HG03280 (cell line): ENCODE results near the gene GLP2R.

Experiments used
- ATAC-seq: cut with Tn5 transposase; IDR thresholded peaks from one replicate; pipeline ENCODE4 v1.9.1; 2021; ENCODE audit warnings: mild to moderate bottlenecking, moderate library complexity; ENCODE audit not compliant: unreplicated experiment

Gene GLP2R

DNA sequence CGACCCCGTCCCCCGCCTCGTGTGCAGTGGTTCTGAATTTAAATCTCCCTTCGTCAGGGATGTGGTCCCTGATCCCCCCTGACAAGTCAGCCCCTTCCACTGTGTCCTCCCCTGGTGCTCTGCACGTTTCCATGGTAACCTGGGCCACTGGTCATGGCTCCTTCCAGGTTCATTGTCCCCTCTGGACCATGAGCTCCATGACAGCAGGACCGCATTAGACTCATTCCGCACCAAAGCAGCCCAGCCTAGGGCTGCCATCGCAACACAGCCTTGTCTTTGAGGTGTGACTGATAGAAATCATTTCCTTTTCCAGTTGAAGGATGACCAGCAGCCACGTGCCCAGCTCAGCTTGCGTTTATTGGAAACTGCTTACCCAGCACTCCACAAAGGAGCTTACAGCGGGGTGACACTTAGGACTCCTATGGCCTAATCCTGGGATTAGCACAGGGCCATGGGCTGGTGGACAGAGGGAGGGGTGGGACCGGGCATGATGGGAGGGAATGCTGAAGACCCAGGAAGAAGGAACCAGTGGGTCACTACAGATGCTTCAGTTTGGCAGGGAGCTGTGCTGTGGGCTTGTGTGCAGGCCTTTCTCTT, 71.7 kb downstream of the GLP2R start:
- no peak for ATAC-seq

DNA sequence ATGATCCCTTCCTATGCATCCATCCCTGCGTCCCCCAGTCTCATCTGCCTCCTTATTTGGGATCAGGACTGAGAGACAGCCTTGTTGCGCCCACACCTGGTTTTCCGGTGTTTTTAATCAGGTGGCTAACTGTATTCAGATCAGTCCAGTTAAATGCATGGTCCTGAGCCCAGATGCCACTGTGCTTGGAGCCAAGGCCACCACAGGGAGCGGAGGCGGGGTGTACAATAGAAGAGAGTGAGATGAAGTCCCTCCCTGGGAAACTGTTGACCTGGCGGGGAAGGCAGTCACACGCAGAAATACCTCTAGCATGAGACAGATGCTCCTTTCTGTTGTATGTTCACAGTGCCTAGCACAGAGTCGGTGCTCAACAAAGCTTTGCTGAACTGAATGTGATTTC, 73.1 kb downstream of the GLP2R start:
- ATAC-seq = no peak

DNA sequence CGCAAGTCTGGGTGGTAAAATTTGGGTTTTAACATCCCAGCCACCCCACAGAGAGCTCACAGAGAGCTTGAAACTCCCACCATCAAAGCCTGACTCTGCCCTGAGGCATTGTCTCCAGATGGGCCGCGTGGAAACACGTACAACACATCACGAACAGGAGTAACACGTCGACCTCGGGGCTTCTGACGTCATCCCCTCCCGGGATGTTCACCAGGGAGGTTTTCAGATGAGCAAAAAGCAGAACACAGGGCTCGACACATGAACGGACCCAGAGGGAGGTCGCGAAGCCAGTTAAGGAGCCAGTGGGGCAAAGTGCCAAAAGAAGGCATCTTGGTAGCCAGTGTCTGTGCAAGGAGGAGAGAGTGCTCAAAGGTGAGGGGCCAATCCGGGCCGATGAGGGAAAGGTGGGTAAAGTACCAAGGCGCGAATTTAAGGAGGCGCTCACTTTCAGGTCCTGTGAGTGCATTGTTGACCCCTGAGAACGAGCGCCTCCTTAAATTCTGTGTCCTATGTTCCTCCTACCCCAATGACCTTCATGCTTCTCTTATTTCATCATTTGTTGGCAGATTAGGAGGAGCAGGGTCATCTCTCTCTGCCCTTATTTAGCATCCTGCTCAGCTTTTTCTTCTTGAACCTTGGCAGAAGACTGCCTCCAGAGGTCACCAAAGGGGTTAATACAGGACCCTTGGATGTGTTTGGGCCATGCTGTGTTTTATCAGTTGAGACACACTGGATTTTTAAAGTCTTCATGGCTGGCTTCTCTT, 73.7 kb downstream of the GLP2R start:
- ATAC-seq = no peak

DNA sequence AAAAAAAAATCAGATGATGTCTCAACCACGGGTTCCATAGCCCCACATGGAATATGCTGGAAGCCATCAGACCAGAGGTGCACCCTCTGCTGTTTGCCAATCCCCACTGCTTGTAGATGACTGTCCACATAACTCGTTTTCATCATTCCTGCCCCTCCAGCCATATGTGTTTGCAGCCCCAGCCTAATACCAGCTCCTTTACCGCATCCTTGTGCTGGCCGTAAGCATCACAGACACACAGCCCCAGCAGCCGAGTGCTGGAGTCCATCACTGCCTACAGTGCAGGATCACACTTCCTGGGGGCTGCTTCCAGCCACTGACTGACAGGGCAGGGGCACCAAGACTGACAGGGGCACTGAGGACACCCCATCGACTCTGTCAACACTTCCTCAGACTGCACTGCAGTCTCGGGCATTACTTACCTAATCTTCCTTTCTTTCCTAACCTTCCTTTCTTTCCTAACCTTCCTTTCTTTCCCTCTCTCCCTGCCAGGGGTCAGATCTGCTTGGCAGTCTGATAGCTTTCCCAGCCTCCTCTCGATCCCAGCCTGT, 74.4 kb downstream of the GLP2R start:
- no peak for ATAC-seq

DNA sequence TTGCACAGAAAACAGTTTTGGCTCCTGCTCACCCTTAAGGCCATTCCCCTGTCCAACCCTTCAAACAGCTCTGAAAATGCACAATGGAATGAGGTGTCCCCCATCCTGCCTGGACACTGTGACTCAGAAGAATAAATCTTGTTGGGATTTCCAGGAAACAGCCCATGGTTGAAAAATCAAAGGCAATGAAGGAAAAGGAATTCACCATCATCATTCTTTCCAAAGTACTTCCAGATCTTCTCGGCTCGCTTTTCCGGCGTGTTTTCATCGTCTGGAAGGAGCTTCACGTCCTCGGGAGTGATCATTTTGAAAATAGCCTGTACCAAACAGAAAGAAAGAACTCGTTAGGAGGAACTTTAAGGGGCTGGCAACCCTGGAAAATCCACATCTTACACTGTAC, 75.1 kb downstream of the GLP2R start:
- no peak for ATAC-seq

DNA sequence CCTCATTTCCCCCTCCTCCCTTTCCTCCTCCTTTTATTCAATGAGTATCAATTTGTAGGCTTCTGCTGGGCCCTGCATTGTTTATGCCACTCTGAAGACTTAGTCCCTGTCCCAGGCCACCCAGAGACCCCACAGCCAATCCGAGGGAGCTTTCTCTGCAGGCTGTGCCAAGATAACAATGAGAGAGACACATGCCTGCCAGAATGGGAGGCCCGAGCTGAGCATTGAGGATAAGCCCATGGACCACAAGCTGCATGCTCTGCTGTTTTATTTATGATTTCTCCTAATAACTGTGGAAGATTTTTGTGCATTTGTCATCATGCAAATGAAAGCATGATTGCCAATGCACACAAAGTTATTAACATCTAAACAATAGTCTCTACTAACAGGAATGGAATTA, 76.4 kb downstream of the GLP2R start:
- ATAC-seq = no peak

DNA sequence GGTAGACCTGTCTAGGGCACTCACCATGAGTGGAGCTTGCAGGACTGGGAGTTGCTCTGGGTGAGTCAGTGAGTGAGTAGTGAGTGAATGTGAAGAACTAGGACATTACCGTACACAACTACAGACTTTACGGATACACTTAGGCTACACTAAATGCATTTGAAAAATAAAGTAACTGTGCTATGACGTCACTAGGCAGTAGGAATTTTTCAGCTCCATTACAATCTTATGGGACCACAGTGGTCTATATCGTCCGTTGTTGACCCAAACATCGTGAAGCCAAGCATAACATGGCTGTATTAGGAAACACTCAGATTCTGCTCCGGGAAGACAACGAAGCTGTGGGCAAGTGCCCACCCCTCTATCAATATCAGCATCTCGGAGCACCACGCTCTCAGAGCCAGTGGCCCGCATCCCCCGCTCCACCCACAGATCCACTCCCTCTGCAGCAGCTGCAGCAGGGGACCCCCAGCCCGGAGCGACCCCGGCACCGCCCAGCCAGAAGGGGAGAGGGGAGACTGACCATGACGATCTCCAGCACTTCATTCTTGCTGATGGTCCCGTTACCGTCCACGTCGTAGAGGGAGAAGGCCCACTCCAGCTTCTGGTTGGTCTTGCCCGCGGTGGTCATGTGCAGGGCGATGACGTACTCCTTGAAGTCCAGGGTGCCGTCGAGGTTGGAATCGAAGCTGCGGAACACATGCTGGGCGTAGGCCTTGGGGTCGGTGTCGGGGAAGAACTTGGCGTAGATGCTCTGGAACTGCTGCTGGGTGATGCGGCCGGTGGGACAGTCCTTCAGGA, 78.8 kb downstream of the GLP2R start:
- ATAC-seq = no peak

DNA sequence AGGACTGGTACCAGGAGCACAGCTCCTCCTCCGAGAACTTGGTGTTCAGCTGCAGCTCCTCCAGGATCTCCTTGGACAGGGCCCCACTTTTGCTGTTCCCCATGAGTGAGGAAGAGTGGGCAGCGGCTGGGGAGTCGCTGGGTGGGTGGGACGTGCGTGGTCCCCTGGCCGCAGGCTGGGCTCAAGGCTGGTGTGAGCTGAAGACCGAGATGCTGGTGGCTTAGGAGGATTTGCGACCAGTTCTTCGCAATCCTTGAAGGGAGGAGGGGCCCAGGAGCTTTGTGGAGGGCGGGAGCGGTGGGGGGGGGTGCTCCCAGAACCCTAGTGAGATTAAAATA, 79.3 kb downstream of the GLP2R start, which contains the start of gene RCVRN:
RCVRN (minus strand) TSS at position 194 of the 338 bp plus-strand sequence; CDS start at position 103, 91 bp downstream.
- no peak for ATAC-seq

DNA sequence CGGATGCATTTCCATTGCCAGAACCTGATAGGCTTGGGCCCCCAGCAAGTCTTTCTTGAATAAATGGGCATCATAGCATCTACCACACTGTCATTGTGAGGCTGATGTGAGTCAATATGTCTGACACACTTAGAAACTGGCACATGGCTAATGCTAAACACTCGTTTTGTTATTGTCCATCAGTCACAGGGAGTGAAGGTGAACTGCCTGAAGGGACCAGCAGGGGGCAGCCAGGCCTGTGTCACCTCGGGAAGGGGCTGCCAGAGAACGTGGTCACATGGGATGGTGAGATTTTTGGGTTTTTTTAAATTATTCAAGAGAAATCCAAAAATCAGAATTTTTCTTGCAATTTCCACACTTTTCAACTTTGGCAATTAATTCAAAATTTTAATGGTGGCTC, 80.2 kb downstream of the GLP2R start:
- ATAC-seq = no peak

DNA sequence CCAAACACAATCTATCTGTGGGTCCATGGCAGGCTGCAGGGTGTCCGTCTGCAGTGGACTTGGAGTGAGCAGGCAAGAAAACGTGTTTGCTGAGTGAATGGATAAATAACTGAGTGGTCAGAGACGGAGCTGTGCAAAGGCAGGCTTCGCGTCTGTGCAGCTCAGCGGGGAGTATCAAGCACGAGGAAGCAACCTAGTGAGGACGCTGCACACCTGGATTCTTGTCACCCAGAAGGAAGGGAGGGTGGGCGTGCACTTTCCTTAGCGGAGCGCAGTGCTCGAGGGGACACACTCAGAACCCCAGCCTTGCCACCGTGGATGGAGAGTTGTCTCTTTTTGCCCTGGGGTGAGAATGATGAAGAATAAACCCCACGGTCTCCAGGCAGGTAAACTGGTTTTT, 80.9 kb downstream of the GLP2R start:
- no peak for ATAC-seq

DNA sequence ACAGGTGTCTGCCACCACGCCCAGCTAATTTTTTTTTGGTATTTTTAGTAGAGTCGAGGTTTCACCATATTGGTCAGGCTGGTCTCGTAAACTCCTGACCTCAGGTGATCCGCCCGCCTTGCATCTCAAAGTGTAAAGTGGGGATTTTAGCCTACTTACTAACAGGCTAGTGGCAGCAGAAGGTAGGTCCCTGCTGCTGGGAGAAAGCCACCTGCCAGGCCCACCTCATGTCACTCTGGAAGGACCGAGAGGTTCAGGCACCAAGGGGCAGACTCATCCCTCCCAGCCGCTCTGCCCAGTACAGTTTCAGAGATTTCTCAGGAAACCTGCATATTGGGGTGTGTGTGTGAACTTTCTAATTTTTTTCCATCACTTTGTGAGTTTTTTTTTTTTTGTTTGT, 81.4 kb downstream of the GLP2R start:
- ATAC-seq = no peak

DNA sequence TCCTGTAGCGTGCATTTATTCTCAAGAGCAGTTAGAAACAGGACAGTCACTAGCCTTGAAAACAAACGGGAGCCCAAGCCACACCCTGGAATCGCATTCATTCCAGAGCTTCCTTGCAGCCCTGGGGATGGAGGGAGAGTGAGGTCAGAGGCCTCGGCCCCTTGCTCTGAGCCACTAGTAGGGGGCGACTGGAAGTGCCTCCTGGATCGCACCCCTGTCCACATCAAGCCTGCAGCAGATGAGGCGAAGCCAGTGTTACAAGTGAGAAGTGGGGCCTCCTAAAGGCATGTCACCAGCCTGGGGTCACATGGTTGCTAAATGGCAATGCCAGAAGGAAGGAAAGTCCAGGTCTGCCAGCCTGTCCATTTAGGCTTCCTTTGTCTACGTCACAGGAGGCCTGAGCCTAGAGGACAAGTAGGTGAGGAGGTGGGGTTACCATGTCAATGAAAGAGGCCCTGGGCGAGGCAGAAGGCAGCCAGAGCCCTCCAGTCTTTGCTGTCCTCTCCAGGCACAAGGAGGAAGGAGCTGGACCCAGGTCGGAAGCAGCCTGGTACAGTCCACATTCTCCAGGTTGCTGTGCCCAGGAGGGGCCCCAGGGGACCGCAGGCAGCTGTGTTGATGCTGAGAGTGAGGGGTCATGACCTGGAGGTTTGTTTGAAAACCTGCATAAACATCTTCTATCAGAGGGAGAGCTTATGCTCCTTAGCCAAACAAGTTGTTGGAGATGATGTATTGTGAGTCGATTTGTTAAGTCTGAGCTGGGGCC, 82.3 kb downstream of the GLP2R start:
- ATAC-seq = no peak

DNA sequence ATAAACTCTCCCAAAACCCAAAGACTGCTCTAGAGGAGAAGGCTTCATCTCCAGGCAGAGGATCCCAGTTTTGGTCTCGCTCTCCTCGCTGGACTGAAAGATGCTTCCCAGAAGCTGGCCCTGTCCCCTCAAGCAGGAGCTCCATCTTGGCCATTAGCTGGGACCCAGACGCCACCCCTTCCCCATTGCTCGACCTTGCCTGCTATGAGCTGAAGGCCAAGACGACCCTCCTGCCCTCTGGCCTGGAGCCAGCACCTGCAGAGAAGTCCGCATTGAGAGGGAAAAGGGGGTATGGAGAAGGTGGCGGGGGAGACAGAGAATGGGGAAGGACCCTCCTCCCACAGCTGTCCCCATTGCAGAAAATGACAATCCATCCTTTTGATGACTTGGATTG, 82.9 kb downstream of the GLP2R start:
- no peak for ATAC-seq

DNA sequence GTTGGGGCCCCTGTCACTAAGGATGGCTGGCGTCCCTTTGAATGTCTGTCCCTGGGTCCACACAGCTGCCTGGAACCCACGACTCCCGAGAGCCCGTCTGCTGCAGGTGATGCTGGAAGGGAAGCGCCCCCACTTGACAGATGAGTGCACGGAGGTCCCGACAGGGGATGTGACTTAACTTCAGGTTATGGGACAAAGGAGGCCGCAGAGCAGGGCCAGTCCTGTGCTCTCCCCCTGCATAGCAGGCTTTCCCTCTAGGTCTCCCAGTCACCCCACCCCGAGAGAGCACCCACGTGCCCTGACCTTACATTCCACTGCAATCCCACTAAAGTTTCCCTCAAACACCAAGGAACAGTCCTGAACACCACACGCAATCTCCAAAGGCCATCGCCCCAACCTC, 85.4 kb downstream of the GLP2R start:
- no peak for ATAC-seq

DNA sequence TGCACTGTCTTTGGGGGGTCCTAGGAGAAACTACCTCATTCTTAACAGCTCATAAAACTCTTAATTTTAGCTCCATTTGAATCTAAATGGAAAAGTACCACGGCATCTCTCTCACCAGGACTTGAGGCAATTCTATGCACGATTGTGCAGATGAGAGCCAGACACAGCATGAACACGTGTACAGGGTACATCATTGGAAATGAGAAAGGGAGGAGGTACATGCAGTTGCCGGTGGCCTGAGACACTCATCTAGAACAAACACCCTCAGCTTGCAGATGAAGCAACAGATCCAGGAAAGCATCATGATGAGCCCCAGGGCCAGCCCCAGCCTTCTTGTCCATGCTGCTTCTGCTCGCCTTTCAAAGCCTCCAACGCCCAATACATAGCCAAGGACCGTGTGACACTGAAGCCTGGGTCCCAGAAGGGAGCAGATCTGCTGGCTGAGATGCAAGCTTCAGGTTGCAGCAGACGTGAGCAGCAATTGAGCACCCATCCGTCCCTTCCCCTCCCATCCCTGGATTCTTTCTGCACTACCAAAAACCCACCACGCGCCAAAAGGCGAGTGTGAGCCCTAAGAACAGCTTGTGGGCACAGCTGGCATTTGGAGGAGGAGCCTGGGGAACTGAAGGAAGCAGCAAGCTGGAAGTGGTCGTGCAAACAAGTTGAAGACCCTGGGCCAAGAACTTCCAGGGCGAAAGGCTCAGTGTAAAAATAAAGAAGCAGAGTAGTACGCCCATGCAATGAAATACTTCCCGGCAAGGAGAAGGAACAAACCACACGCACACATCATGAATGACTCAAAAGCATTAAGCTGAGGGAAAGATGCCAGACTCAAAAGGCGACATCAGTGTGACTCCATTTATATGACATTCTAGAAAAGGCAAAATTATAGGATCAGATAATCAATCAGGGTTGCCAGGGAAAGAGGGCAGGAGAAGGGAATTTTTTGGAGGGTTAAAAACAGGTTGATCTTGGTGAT, 86.7 kb downstream of the GLP2R start:
- no peak for ATAC-seq

DNA sequence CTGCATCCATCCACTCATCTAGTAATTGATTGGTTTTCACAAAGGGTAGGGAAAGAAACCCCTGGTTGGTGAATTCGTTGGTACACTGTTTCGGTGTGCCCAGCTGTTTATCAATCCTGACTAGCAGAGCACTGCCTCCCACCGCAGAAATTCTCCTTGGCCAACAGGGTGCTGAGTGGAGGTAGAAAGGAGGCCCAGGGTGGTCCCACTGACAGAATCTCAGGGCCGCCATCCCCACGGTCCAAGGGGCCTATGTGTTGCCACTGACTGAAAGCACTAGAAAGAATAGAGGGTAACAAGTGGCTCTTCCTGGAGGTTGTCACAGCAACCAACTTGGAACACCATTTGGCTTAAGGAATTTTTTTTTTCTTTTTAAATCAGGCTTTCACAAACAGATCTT, 87.8 kb downstream of the GLP2R start:
- ATAC-seq = no peak

DNA sequence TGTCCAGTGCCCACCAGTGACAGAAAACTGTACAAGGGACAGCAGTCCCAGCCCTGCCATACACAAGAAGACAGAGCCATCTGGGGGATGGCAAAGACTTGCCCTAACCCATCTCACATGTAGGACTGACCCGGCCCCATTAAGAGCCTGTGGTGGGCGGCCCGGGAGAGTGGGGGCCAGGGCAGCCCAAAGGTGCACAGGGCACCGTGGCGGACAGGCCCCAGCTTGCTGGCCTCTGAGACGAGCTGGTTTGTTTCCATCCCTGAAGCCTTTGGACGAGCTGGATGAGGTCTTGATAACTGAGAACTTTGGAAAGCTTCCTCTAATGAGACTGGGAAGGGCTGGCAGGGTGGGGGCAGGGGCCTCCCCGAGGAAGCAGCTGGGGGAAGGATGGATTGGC, 90.4 kb downstream of the GLP2R start:
- ATAC-seq = no peak

DNA sequence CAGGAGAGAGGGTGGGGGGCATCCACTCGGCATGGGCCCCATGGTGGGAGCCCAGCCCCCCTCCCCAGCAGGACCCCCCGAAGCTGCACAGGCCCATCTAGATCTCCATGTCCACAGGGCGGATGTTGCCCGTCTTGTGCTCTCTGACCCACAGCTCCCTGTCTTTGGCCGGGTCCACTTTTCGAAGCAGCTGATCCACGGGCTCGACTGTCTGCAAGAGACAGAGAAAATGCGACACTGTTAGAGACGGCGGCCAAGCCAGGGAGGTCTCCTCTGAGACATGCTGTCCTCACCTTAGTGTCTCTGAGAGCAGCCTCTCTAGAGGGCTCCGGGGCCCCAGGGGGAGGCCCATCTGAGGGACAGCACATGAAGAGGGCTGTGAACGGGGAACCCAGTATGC, 91.4 kb downstream of the GLP2R start:
- no peak for ATAC-seq

DNA sequence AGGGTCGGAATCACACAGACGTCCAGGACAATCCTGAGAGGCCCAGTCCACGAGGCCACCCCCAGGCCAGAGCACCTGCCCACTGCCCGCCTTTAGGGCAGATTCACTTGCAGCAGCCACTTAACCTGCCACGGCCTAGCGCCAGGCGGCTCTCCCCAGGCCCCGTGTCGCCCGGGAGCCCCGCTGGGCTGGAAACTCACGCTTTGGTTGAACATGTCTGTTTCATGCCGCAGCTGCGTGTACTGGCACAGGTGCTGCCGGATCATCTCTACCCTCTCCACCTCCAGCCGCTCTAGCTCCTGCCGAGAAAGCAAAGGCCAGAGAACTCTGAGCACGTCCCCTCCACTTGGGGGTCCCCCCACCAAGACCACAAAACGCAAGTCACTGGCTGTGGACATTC, 92.1 kb downstream of the GLP2R start:
- no peak for ATAC-seq

DNA sequence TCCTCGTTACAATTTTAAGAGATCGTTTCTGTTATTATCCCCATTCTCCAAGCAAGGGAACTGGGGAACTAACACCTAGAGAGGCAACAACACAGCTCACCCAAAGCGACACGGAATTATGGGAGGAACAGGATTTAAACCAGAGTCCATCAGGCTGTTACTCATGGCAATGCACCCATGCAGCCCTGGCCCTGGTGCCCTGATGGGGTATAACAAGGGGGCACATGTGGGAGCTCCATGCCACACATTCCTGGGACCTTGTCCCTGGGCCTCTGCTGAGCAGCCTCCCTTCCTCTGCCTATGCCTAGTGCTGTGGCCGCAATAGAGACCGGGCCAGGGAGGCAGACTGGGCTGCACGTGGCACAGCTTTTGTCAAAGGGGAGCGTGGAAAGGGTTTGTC, 92.6 kb downstream of the GLP2R start:
- no peak for ATAC-seq
